Suppressor macrophage (primary cell): Measurements from ENCODE around the gene ATRNL1.

Source experiments
- DNase-seq, 4 experiments: peaks; one replicate each; pipeline ENCODE4 v3.0.0-alpha.2; 2020 to 2022

ATRNL1 gene

GRCh38 chr10:115956225-115957011 lies 863.3 kb downstream of the ATRNL1 start:
- DNase-seq: no peak

- no peak for DNase-seq
Measured at GRCh38 chr10:115957012-115957399, 863.8 kb downstream of the ATRNL1 start.

- DNase-seq: no peak
Measured at GRCh38 chr10:115957786-115958442, 864.7 kb downstream of the ATRNL1 start.

GRCh38 chr10:115963848-115964247 lies 870.7 kb downstream of the ATRNL1 start:
- DNase-seq: no peak

GRCh38 chr10:115964827-115965226 lies 871.7 kb downstream of the ATRNL1 start:
- DNase-seq: no peak

GRCh38 chr10:115965376-115965775 lies 872.2 kb downstream of the ATRNL1 start:
- no peak for DNase-seq

GRCh38 chr10:115968236-115968635 lies 875.1 kb downstream of the ATRNL1 start:
- DNase-seq: no peak

- no peak for DNase-seq
Measured at GRCh38 chr10:115969591-115969990, 876.4 kb downstream of the ATRNL1 start.

GRCh38 chr10:115971921-115972320 lies 878.8 kb downstream of the ATRNL1 start:
- DNase-seq: no peak

GRCh38 chr10:115972426-115972825 lies 879.3 kb downstream of the ATRNL1 start:
- no peak for DNase-seq

- no peak for DNase-seq
Measured at GRCh38 chr10:115974351-115974750, 881.2 kb downstream of the ATRNL1 start.

GRCh38 chr10:115974816-115975430 lies 881.8 kb downstream of the ATRNL1 start:
- DNase-seq: no peak

GRCh38 chr10:115975506-115975905 lies 882.3 kb downstream of the ATRNL1 start:
- DNase-seq: no peak

GRCh38 chr10:115976342-115976741 lies 883.2 kb downstream of the ATRNL1 start:
- no peak for DNase-seq

- no peak for DNase-seq
Measured at GRCh38 chr10:115977855-115978254, 884.7 kb downstream of the ATRNL1 start.

- no peak for DNase-seq
Measured at GRCh38 chr10:115979576-115979975, 886.4 kb downstream of the ATRNL1 start.

- DNase-seq: no peak
Measured at GRCh38 chr10:115980470-115980869, 887.3 kb downstream of the ATRNL1 start.

GRCh38 chr10:115981081-115981480 lies 887.9 kb downstream of the ATRNL1 start:
- no peak for DNase-seq

GRCh38 chr10:115982076-115982475 lies 888.9 kb downstream of the ATRNL1 start:
- DNase-seq: no peak

- no peak for DNase-seq
Measured at GRCh38 chr10:115982526-115982925, 889.4 kb downstream of the ATRNL1 start.

GRCh38 chr10:115985786-115986185 lies 892.6 kb downstream of the ATRNL1 start:
- DNase-seq: no peak

- DNase-seq: no peak
Measured at GRCh38 chr10:115988380-115988779, 895.2 kb downstream of the ATRNL1 start.

GRCh38 chr10:115989621-115990020 lies 896.5 kb downstream of the ATRNL1 start:
- DNase-seq: no peak
